Anterior cingulate cortex (tissue), 58 donors: ENCODE results near the gene SRP19.

Source experiments
- DNase-seq, 58 donors: peaks; one replicate each; lab custom pipeline; 2025; lab: John Stamatoyannopoulos, UW

The SRP19 gene

GRCh38 chr5:112918679-112919078 is 57.6 kb downstream of the SRP19 start:
- DNase-seq, result no peak
